K562 (cell line): Measurements from ENCODE around the gene P2RY8.

Experiments used
- CTCF ChIP-seq, 3 experiments: IDR thresholded peaks in 2 of 3; conservative IDR thresholded peaks in 1 of 3; 2 replicates each; pipeline ENCODE4 v1.5.1; 2011 to 2012; ENCODE audit warnings: low read length in 3 of 3, mild to moderate bottlenecking in 3 of 3, control low read depth in 2 of 3, improper control_type of control experiment in 1 of 3, inconsistent platforms in 1 of 3, low read depth in 1 of 3, mixed read lengths in 1 of 3, moderate library complexity in 1 of 3; ENCODE audit not compliant: insufficient read depth in 2 of 3
- ETS1 ChIP-seq: conservative IDR thresholded peaks from 2 replicates; pipeline ENCODE4 v1.6.1; 2011; ENCODE audit warnings: low read depth, mild to moderate bottlenecking, low read length; ENCODE audit not compliant: control insufficient read depth
- POLR2AphosphoS5 ChIP-seq: IDR thresholded peaks from 2 replicates; pipeline ENCODE4 v1.6.1; 2011; ENCODE audit warnings: mild to moderate bottlenecking, low read depth, low read length, moderate library complexity; ENCODE audit not compliant: control insufficient read depth, insufficient read depth
- RAD21 ChIP-seq, 2 experiments: fragments of 250-450 bp in 1 of 2; fragments of 450-650 bp in 1 of 2; sonication (Bioruptor Pico) in 1 of 2; formaldehyde crosslinking in 1 of 2; IDR thresholded peaks in 1 of 2; conservative IDR thresholded peaks in 1 of 2; 2 replicates each; pipeline versions ENCODE4 v1.4.0 to v1.8.0; 2020 to 2022; ENCODE audit warnings: mild to moderate bottlenecking in 2 of 2, moderate library complexity in 1 of 2
- USF1 ChIP-seq: sonication (generic); formaldehyde crosslinking; IDR thresholded peaks from 2 replicates; pipeline ENCODE4 v1.9.0; 2022; ENCODE audit warnings: mild to moderate bottlenecking, missing genetic modification reagents
- USF2 ChIP-seq: sonication (generic); formaldehyde crosslinking; IDR thresholded peaks from 2 replicates; pipeline ENCODE4 v1.5.0; 2020; ENCODE audit warnings: missing genetic modification reagents
- ZBTB8A ChIP-seq: fragments of 450-650 bp; IDR thresholded peaks from 2 replicates; pipeline ENCODE4 v1.6.1; 2018; ENCODE audit warnings: mild to moderate bottlenecking, moderate library complexity; ENCODE audit not compliant: partially characterized antibody

- TF ChIP-seq USF1 (CRISPR knock-in tag) = no peak
- TF ChIP-seq USF2 (CRISPR knock-in tag) = no peak
- no peak for TF ChIP-seq ZBTB8A
- no peak for TF ChIP-seq ETS1
- TF ChIP-seq CTCF (IDR thresholded peaks at IDR 0.05 in 2 of 3, conservative IDR thresholded peaks at IDR 0.05 in 1 of 3; ENCODE audit: insufficient read depth in 2 of 3, low read depth in 1 of 3, low read length in 3 of 3) = no peak
- TF ChIP-seq POLR2AphosphoS5 = no peak
- no peak for TF ChIP-seq RAD21 (CRISPR knock-in tag; conservative IDR thresholded peaks at IDR 0.05 in 1 of 2, IDR thresholded peaks at IDR 0.05 in 1 of 2)
These were observed 87.8 kb downstream of the P2RY8 start for GRCh38 chrX:1449036-1449822.
